Activated naive CD8-positive, alpha-beta T cell treated with anti-CD3 and anti-CD28 coated beads, Interleukin-2, amount 10 ng/mL, durations not matched to agents 7 days and 5 days (primary cell): ENCODE data around the gene TECPR1. TPM values are rescaled to one million over a fixed set of nuclear protein-coding genes. Genes with fewer than 3 reads are reported as not detected.
A peak's percentile ranks its signal among the peaks of the same experiment; 100 is the strongest.

Source experiments
- ATAC-seq: fragments of 150-1000 bp; cut with Tn5 transposase; one replicate; pipeline ENCODE4 v1.10.0; 2021; ENCODE audit warnings: low read depth, moderate library complexity
- POLR2A ChIA-PET: fragments of 350-600 bp; sonication (Branson Sonifier 250); formaldehyde crosslinking; loops from one replicate; lab custom pipeline; 2021; ENCODE audit warnings: antibody characterized with exemption; lab: Charles Lee
- DNase-seq: peaks from one replicate; pipeline ENCODE4 v3.0.0; 2021
- H3K27ac Mint-ChIP-seq: one replicate; pipeline ENCODE4 v1.8.0; 2022; ENCODE audit warnings: mild to moderate bottlenecking, mixed read lengths
- H3K27me3 Mint-ChIP-seq: one replicate; pipeline ENCODE4 v1.8.0; 2022; ENCODE audit warnings: mild to moderate bottlenecking, moderate library complexity, mixed read lengths
- H3K36me3 Mint-ChIP-seq: one replicate; pipeline ENCODE4 v1.8.0; 2021; ENCODE audit warnings: mild to moderate bottlenecking, mixed read lengths
- H3K4me1 Mint-ChIP-seq: one replicate; pipeline ENCODE4 v1.8.0; 2021; ENCODE audit warnings: mixed read lengths
- H3K4me3 Mint-ChIP-seq: one replicate; pipeline ENCODE4 v1.8.0; 2022; ENCODE audit warnings: mild to moderate bottlenecking, moderate library complexity, mixed read lengths
- H3K9me3 Mint-ChIP-seq: one replicate; pipeline ENCODE4 v1.8.0; 2021; ENCODE audit warnings: mixed read lengths
- total RNA-seq, 2 experiments: library from RNA; stranded (reverse); gene quantifications; one replicate each; pipeline ENCODE4 v1.2.3, GENCODE V29; 2021

TECPR1 gene
- total RNA-seq, 2 experiments from 2014 or later = 78.9 to 80.2 TPM

GRCh38 chr7:98280791-98281756 lies 29.0 kb upstream of the TECPR1 start, which contains the start of gene BRI3:
TSS of gene BRI3 (plus strand) at chr7:98281686. CDS start at chr7:98281796, 110 bp downstream.
- Mint-ChIP-seq H3K36me3 (no peaks in the 10 kb centered on the region), H3K27ac (peak within 1 kb of the TSS; percentile 76), H3K9me3 (no peaks in the 10 kb centered on the region), H3K4me1 (peaks cover 13% of the 10 kb centered on the region), H3K27me3 (no peaks in the 10 kb centered on the region), H3K4me3 (peak within 1 kb of the TSS; percentile 88)
- DNase-seq = peak; percentile 90
- ATAC-seq = peak; percentile 80
- POLR2A ChIA-PET = interaction anchor here (0.9 to 1.1 kb wide), 4 partner anchors 21 to 149 kb away, joined by 3 to 6 read pairs (median 3); no protein-coding TSS in a partner anchor

GRCh38 chr7:98280296-98280695 lies 28.3 kb upstream of the TECPR1 start:
- no peak for ATAC-seq
- Mint-ChIP-seq H3K4me3 (peak overlapping the region; percentile 85), H3K4me1 (peaks cover 13% of the 10 kb centered on the region)

GRCh38 chr7:98278936-98279335 lies 26.9 kb upstream of the TECPR1 start:
- no peak for DNase-seq
- no peak overlapping the region for H3K4me3 Mint-ChIP-seq
- POLR2A ChIA-PET = no interaction called here
- H3K4me1 Mint-ChIP-seq = peaks cover 11% of the 10 kb centered on the region
- no peaks in the 10 kb centered on the region for H3K36me3 Mint-ChIP-seq
- H3K27ac Mint-ChIP-seq = no peak overlapping the region
- no peaks in the 10 kb centered on the region for H3K27me3 Mint-ChIP-seq
- no peaks in the 10 kb centered on the region for H3K9me3 Mint-ChIP-seq
- ATAC-seq = no peak

More at GRCh38 chr7:98280296-98280695, 28.3 kb upstream of the TECPR1 start:
- POLR2A ChIA-PET = interaction anchor here (0.9 to 1.2 kb wide), 4 partner anchors 20 to 66 kb away, joined by 3 to 6 read pairs (median 4); no protein-coding TSS in a partner anchor
- no peaks in the 10 kb centered on the region for H3K36me3 Mint-ChIP-seq
- no peaks in the 10 kb centered on the region for H3K9me3 Mint-ChIP-seq
- H3K27me3 Mint-ChIP-seq = no peaks in the 10 kb centered on the region
- DNase-seq = no peak
- no peak overlapping the region for H3K27ac Mint-ChIP-seq

GRCh38 chr7:98278408-98278807 lies 26.4 kb upstream of the TECPR1 start:
- POLR2A ChIA-PET = no interaction called here
- Mint-ChIP-seq H3K9me3 (no peaks in the 10 kb centered on the region), H3K27ac (no peak overlapping the region), H3K4me1 (peaks cover 11% of the 10 kb centered on the region), H3K27me3 (no peaks in the 10 kb centered on the region), H3K4me3 (no peak overlapping the region), H3K36me3 (no peaks in the 10 kb centered on the region)
- DNase-seq (no peak), ATAC-seq (no peak)

- H3K27me3 Mint-ChIP-seq = no peaks in the 10 kb centered on the region
- no peak overlapping the region for H3K27ac Mint-ChIP-seq
- H3K4me3 Mint-ChIP-seq = no peak overlapping the region
- no peaks in the 10 kb centered on the region for H3K36me3 Mint-ChIP-seq
- no peak for ATAC-seq
- peaks cover 1% of the 10 kb centered on the region for H3K4me1 Mint-ChIP-seq
- H3K9me3 Mint-ChIP-seq = no peaks in the 10 kb centered on the region
- DNase-seq = no peak
- POLR2A ChIA-PET = no interaction called here
These were observed 24.3 kb upstream of the TECPR1 start for GRCh38 chr7:98276241-98276761.

- H3K27ac Mint-ChIP-seq = no peak overlapping the region
- no peaks in the 10 kb centered on the region for H3K4me1 Mint-ChIP-seq
- H3K36me3 Mint-ChIP-seq = peaks cover 10% of the 10 kb centered on the region
- H3K9me3 Mint-ChIP-seq = no peaks in the 10 kb centered on the region
- no peaks in the 10 kb centered on the region for H3K27me3 Mint-ChIP-seq
- no peak for ATAC-seq
- POLR2A ChIA-PET = no interaction called here
- no peak for DNase-seq
- no peak overlapping the region for H3K4me3 Mint-ChIP-seq
These were observed 15.3 kb upstream of the TECPR1 start for GRCh38 chr7:98267303-98267702.

- Mint-ChIP-seq H3K36me3 (peaks cover 11% of the 10 kb centered on the region), H3K4me1 (no peaks in the 10 kb centered on the region), H3K27ac (no peak overlapping the region), H3K4me3 (no peak overlapping the region), H3K27me3 (no peaks in the 10 kb centered on the region), H3K9me3 (no peaks in the 10 kb centered on the region)
- DNase-seq = no peak
- POLR2A ChIA-PET = interaction anchor here (0.5 kb wide), 1 partner anchor 65 kb away, joined by 4 read pairs; no protein-coding TSS in a partner anchor
- no peak for ATAC-seq
These were observed 14.8 kb upstream of the TECPR1 start for GRCh38 chr7:98266840-98267239.

- peaks cover 17% of the 10 kb centered on the region for H3K36me3 Mint-ChIP-seq
- no peak overlapping the region for H3K27ac Mint-ChIP-seq
- POLR2A ChIA-PET = no interaction called here
These were observed 13.8 kb upstream of the TECPR1 start for GRCh38 chr7:98265841-98266271.

GRCh38 chr7:98257701-98258100 lies 5.7 kb upstream of the TECPR1 start:
- no peaks in the 10 kb centered on the region for H3K27me3 Mint-ChIP-seq
- peaks cover 24% of the 10 kb centered on the region for H3K4me1 Mint-ChIP-seq
- POLR2A ChIA-PET = no interaction called here
- no peak overlapping the region for H3K27ac Mint-ChIP-seq
- DNase-seq (no peak), ATAC-seq (no peak)
- H3K36me3 Mint-ChIP-seq = peaks cover 42% of the 10 kb centered on the region
- no peak overlapping the region for H3K4me3 Mint-ChIP-seq
- H3K9me3 Mint-ChIP-seq = peaks cover 2% of the 10 kb centered on the region

More at GRCh38 chr7:98265841-98266271, 13.8 kb upstream of the TECPR1 start:
- DNase-seq (no peak), ATAC-seq (no peak)
- Mint-ChIP-seq H3K4me1 (no peaks in the 10 kb centered on the region), H3K27me3 (no peaks in the 10 kb centered on the region), H3K9me3 (no peaks in the 10 kb centered on the region), H3K4me3 (no peak overlapping the region)

- peaks cover 2% of the 10 kb centered on the region for H3K9me3 Mint-ChIP-seq
- H3K4me3 Mint-ChIP-seq = no peak overlapping the region
- H3K36me3 Mint-ChIP-seq = peaks cover 36% of the 10 kb centered on the region
- DNase-seq = no peak
- no peak for ATAC-seq
- H3K4me1 Mint-ChIP-seq = peaks cover 28% of the 10 kb centered on the region
- POLR2A ChIA-PET = no interaction called here
- H3K27ac Mint-ChIP-seq = peak overlapping the region; percentile 51
- no peaks in the 10 kb centered on the region for H3K27me3 Mint-ChIP-seq
These were observed 4.4 kb upstream of the TECPR1 start for GRCh38 chr7:98256431-98256830.

- POLR2A ChIA-PET = no interaction called here
- H3K4me3 Mint-ChIP-seq = peak overlapping the region; percentile 35
These were observed 3.0 kb upstream of the TECPR1 start for GRCh38 chr7:98254951-98255610.

GRCh38 chr7:98254516-98254915 lies 2.5 kb upstream of the TECPR1 start:
- peaks cover 41% of the 10 kb centered on the region for H3K4me1 Mint-ChIP-seq
- H3K36me3 Mint-ChIP-seq = peaks cover 30% of the 10 kb centered on the region
- no peak overlapping the region for H3K27ac Mint-ChIP-seq
- POLR2A ChIA-PET = no interaction called here
- ATAC-seq (no peak), DNase-seq (no peak)
- no peaks in the 10 kb centered on the region for H3K27me3 Mint-ChIP-seq
- peaks cover 2% of the 10 kb centered on the region for H3K9me3 Mint-ChIP-seq
- peak overlapping the region; percentile 35 for H3K4me3 Mint-ChIP-seq

More at GRCh38 chr7:98254951-98255610, 3.0 kb upstream of the TECPR1 start:
- H3K36me3 Mint-ChIP-seq = peaks cover 29% of the 10 kb centered on the region
- H3K27me3 Mint-ChIP-seq = no peaks in the 10 kb centered on the region
- peaks cover 2% of the 10 kb centered on the region for H3K9me3 Mint-ChIP-seq
- DNase-seq = no peak
- peaks cover 36% of the 10 kb centered on the region for H3K4me1 Mint-ChIP-seq
- no peak for ATAC-seq
- H3K27ac Mint-ChIP-seq = peak overlapping the region; percentile 58
